IMR-90 (cell line): ENCODE data around the gene SPEG. TPM values are rescaled to one million over a fixed set of nuclear protein-coding genes. Genes with fewer than 3 reads are reported as not detected.

Source experiments
- polyA plus RNA-seq, 3 experiments: library from polyadenylated mRNA; depleted of rRNA; stranded (reverse); fragments of >200 nt; gene quantifications; 2 replicates each; pipeline ENCODE4 v1.2.3, GENCODE V29; 2012; ENCODE audit warnings: low replicate concordance in 1 of 3
- total RNA-seq: library from RNA; depleted of rRNA; stranded (reverse); fragments of >200 nt; gene quantifications from 2 replicates; pipeline ENCODE4 v1.2.3, GENCODE V29; 2012
- TF ChIP-seq, protein P1 (sequence below): fragments of 150-350 bp; IDR thresholded peaks from 2 replicates; pipeline ENCODE4 v1.6.1; 2017; ENCODE audit warnings: mild to moderate bottlenecking, antibody characterized with exemption, low read length, low read depth

Gene SPEG
- total and polyA plus RNA-seq, 2 of the 4 experiments (the other 2 are of a cell fraction), result 6.8 to 81.6 TPM

DNA sequence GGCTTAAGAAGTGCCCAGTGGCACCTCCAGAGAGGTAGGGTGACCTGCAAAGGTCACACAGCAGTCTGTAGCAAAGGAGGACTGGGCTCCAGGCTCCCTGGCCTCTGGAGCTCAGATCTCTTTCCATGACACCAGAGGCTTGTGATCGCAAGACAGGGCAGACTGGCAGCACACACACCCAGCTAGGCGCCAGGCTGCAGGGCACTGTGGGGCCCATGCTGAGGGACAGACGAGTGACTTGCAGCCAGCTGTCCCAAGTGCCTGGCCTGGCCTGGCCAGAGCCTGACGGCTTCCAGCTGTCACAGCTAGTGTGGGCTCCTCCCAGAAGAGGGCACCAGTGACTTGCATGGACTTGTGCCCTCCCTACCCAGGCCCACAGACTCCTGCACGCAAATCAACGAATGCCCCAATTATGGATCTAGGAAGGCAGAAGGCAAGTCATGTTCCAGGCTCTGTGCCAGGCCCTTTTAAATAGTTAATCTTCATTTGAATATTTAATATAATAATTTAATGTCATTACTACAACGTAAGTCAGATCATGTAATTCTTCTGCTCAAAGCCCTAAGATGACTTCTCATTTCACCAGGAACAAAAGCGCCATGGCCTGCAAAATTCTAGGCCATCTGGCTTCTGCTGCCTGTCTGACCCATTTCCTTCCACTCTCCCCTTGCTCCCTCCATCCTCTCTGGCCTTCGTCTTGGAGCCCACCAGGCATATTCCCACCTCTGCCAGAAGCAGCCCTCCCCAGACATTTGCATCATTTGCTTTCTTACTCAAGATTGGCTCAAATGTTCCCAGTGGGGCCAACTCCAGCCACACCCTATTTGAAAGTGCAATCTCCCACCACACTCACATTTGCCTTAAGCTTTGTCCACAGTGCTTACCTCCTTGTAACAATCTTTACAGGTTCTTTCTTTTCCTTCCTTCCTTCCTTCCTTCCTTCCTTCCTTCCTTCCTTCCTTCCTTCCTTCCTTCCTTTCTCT is 3.7 kb upstream of the SPEG start (continued):
- TF ChIP-seq, protein P1, sequence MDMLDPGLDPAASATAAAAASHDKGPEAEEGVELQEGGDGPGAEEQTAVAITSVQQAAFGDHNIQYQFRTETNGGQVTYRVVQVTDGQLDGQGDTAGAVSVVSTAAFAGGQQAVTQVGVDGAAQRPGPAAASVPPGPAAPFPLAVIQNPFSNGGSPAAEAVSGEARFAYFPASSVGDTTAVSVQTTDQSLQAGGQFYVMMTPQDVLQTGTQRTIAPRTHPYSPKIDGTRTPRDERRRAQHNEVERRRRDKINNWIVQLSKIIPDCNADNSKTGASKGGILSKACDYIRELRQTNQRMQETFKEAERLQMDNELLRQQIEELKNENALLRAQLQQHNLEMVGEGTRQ, result no peak
